ENCODE data around the gene NEAT1.
"Not testable (repeated sequence)": the region's sequence is repeated elsewhere in the genome, so short reads cannot be mapped to it uniquely, and the experiment has no call there.

NEAT1 gene

DNA sequence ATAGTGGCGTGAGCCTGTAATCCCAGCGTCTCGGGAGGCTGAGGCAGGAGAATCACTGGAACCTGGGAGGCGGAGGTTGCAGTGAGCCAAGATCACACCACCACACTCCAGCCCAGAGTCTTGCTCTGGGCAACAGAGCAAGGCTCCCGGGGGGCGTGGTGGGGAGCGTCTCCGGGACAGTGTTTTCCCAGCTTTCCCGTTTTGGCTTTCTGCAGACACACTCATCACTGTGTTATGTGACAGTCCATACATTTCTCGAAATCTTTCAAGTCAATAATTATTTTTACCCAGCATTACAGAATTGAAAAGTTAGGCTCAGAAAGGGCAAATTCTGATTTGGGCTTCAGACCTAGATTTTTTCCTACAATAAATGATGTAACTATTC, 31.7 kb downstream of the NEAT1 start:
- DNase-seq: no peak

DNA sequence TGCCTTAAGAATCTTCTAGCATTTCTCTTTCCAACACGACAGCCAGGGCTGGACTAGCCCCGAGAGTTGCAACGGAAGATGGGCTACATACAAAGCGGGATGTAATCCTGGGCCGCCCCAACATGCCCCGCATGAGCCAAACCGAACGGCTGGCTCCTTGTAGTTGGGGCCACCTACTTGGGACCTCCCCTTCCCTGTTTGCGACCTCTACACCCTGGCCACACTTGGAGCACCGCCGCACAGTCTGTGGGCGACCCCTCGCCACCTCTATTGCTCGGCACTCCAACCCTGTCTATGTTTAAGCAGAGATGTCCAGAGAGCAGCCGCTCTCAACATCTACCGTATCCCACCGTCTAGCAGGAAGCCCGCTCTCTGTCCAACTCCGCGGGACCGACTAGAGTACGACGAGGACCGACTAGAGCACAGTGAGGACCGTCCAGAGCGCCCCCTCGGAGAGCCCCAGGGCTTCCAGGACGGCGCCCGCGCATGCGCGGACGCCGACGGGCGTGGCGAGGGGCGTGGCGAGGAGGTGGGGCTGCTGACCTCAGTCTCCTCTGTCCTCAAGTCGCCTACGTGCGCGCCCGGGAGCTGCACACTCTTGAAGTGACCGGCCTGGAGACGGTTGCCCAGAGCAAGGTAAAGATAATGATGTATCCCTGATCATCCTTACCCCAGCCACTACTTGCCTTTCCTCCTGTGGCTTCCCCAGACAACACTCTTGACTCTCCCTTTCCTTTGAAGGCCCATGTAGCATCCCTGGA, 32.3 kb downstream of the NEAT1 start:
- peak; percentile 75 to 78 for DNase-seq

DNA sequence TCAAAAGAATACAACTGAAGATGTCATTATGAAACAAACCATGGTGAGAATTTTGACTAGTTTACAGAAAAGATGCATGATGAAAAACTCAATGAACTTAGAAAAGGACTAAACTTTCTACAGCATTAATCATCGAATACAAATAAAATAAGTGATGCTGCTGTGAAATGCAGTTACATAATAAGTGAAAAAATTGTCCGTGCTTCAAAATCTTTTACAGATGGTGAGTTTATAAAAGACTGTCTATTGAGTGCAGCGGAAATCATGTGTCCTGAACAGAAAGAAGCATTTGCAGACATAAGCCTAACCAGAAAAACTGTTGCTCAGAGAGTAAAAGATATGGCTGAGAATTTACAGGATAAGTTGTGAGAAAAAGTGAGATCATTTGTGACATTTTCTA, 33.8 kb downstream of the NEAT1 start:
- DNase-seq: no peak

DNA sequence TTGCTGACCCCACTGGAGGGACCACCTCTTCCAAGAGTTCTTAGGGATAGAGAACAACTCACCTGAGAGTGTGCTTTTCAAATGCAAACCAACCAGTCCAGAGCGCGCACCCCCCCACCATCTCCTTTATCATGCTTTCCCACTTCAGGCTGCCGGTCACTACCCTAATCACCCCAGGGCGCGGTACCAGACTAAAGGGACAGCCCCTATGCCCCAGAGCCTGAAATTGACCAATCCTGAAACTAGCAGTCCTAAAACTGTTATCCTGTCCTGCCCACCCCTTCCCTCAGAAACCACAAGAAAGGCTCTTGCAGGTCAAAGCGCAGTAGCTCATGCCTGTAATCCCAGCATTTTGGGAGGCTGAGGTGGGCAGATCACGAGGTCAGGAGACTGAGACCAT, 37.0 kb downstream of the NEAT1 start:
- DNase-seq: no peak

DNA sequence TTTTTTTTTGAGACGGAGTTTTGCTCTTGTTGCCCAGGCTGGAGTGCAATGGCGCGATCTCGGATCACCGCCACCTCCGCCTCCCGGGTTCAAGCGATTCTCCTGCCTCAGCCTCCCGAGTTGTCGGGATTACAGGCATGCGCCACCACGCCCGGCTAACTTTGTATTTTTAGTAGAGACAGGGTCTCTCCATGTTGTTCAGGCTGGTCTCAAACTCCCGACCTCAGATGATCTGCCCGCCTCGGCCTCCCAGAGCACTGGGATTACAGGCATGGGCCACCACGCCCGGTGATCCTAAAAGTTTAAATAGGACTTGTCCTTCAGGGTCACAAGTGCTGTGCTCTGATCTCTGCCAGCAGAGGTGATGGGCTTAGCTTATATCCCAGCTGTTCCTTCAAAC, 42.9 kb downstream of the NEAT1 start:
- DNase-seq: not testable (repeated sequence)

DNA sequence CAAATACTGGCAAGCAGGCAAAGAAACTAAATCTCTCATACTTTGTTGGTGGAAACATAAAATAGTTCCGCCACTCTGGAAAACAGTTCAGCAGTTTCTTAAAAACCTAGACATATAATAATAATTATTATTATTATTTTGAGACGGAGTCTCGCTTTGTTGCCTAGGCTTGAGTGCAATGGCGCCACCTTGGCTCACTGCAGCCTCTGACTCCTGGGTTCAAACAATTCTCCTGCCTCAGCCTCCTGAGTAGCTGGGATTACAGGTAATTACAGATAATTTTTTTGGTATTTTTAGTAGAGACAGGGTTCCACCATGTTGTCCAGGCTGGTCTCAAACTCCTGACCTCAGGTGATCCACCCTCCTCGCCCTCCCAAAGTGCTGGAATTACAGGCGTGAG, 44.7 kb downstream of the NEAT1 start:
- DNase-seq: not testable (repeated sequence)

DNA sequence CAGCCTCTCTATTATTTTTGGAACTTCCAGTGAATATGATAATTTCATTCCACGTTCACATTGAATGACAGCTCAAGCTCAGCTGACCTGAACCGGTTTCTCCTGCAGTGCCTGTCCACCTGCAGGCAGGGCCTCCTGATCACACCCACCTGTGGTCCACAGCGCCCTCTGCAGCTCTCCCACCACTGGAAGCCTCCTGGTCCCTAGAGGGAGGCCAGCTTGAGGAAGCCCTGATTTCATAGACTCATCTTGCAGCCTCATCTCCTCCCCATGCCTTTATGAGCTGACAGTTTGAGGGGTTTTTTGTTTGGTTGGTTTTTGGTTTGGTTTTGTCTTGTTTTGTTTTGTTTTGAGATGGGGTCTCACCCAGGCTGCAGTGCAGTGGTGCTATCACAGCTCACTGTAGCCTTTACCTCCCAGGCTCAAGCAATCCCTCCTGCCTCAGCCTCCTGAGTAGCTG, 46.3 kb downstream of the NEAT1 start:
- peak; percentile 64 to 69 for DNase-seq

DNA sequence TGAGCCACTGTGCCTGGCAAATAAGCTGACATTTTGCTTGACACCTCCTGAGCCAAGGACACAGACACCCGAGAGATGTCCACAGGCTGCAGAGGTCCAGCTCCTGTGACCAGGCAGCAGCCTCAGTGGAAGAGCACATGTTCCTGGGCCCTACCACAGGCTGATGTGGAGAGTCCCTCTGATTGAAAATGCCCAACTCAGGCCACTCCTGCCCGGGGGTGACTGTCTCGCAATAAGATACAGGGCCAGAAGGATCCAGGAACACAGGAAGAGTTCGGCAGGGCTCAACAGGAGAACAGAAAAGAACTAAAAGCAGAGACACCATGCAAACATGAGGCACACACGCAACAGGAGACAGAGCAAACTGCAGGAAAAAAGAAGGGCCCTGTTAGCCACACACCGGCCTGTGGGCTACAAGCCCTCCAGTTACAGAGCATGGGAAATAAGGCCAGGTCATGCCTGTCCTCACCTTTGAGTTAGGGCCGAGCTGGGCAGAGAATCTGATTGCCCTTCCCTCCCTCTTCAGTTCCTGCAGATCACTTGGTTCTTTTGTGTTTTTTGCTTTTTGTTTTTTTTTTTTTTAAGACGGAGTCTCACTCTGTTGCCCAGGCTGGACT, 47.9 kb downstream of the NEAT1 start:
- no peak for DNase-seq

DNA sequence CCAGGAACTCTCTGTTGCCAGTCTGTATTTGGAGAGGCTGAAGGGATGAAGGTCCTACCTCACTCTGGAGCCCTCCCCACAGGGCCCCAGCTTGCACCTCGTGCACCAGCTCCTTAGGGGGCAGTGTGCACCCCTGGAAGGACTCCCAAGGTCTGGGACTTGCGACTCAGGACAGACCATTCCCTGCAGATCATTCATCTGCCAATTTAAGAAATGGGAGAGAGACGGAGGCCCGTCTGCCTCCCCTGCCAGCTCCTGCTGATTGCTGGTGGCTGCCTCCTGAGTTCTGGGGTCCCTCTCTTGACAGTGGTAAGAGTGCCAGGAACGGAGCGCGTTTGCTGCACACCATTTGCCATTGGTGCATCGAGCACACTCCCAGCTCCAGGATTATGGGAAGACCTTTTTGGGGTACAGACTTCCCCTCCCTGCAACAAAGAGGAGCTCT, 48.9 kb downstream of the NEAT1 start:
- DNase-seq: no peak

DNA sequence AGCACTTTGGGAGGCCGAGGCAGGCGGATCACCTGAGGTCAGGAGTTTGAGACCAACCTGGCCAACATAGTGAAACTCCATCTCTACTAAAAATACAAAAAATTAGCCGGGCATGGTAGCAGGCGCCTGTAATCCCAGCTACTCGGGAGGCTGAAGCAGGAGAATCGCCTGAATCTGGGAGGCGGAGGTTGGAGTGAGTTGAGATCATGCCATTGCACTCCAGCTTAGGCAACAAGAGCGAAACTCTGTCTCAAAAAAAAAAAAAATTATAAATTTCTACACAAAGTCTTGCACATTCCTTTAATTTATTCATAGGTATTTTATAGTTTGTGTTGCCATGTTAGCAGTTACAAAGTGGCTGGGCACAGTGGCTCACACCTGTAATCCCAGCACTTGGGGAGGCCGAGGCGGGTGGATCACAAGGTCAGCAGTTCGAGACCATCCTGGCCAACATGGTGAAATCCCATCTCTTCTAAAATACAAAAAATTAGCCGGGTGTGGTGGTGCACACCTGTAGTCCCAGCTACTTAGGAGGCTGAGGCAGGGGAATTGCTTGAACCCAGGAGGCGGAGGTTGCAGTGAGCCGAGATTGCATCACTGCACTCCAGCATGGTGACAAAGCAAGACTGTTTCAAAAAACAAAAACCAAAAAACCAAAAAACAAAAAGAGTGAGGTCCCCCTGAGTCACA, 50.1 kb downstream of the NEAT1 start:
- not testable (repeated sequence) for DNase-seq

DNA sequence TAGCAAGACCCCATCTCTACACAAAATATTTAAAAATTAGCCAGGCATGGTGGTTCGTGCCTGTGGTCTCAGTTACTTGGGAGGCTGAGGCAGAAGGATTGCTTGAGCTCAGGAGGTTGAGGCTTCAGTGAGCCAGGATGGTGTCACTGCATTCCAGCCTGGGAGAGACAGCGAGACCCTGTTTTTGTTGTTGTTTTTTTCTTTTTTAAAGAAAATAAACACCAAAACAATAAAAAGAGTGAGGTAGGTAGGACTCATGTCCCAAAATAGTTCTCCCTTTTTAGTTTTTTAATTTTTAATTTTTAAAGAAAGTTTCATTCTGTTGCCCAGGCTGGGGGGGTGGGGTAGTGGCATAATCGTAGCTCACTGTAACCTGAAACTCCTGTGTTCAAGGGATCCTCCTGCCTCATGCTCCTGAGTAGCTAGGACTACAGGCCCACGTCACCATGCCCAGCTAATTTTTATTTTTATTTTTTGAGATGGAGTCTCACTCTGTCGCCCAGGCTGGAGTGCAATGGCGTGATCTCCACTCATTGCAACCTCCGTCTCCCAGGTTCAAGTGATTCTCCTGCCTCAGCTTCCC, 50.8 kb downstream of the NEAT1 start:
- DNase-seq: no peak

DNA sequence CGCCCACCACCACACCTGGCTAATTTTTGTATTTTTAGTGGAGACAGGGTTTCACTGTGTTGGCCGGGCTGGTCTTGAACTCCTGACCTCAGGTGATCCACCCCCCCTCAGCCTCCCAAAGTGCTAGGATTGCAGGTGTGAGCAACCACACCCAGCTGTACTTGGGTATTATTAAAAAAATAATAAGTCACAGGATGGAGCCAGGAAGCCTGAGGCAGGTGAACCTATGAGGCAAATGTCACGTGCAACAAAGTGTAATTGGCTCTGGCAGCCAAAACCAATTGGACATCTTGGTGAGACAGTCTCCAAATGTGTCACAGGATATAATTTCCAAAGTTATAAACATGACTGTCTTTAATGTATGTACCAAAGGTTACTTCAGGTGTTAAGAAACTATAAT, 52.3 kb downstream of the NEAT1 start:
- DNase-seq: no peak

DNA sequence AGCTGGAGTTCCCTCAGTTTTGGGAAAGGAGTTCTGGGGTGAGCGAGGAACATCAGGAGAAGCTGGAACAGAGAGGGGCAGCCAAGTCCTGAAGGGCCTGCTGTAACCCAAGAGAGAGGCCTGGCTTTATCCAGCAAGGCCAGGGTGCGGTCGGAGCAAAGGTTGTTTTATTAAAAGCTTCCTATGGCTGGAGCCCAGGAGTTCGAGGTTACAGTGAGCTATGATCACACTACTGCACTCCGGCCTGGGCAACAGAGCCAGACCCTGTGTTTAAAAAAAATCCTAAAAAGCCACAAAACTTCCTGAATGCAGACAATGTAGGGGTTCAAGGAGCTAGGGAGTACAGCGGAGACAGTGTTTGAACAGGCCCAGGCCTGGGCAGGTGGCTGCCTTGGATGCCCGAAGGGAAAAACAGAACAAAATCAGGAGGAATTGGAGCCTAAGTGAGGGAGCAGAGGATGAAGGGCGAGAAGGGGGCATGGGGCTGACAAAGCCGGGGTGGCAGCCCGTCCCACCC, 54.1 kb downstream of the NEAT1 start:
- no peak for DNase-seq

DNA sequence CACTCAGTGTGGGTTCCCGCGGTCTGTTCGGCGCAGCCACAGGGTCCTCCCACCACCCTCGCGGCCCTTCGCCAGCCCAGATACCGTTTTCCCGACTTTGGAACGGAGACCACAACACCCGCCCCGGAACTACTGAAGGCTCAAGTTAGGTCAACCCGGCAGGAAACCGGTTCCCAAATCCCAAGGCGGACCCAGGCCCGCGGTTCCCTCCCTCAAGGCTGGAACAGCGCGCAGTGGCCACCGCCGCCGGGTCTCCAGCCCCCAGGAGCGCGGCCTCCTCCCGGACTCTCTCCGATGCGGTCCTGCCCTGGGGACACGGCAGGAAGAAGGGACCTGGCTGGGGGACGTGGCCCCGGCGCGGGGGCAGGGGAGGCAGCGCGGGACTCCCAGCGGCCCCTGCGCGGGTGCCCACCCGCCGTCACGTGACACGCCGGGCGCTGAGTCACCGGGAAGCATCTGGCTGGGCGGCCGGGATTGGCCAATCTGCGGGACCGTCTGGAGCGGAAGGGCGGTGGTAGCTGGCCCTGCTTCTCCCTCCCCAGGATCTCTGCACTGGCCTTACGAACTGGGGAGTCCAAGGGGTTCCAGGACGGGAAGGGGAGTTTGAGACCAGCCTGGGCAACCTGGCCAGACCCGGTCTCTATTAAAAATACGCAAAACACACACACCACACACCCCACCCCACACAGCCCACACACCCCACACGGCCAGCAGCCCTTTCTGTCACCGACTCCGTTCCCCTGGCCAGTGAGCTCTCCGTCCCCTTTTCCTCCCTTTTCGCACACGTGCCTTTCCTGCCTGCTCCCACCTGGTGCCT, 54.8 kb downstream of the NEAT1 start:
- peak; percentile 82 to 84 for DNase-seq

DNA sequence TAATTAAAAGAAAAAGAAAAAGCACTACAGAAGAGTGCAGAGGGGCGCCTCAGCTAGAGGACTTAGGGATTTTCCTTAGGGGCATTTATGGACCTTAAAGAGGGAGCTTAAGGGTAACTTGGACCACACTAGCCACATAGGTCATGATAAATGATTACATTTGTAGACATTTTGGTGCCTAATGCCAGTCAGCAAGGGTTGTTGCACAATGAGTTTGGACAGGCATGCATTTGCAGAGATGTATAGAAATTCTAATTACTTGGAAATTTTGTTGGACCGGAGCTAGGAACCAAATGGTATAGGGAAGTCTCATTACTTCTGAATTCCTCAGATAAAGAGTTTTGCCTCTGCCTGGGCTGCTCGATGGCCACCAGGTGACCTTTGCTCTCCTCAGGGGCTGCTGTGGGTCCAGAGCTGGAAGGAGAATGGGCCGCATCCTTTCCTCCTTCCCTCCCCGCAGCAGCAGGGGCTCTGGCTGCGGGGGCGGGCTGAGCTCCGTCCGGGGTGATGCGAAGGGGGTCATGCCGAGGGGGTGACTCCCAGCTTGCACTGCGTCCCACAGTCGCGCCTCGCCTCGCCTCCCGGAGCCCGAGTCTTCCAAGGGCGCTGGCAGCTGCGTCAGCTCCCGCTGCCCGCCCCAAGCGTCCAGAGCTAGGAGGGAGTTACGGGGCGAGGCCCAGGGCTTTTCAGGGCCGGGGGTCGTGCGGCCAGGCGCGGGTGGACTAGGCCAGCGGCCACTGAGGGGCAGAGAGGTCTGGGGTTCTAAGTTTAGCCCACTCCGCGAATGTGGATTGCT, 56.0 kb downstream of the NEAT1 start:
- DNase-seq: no peak

DNA sequence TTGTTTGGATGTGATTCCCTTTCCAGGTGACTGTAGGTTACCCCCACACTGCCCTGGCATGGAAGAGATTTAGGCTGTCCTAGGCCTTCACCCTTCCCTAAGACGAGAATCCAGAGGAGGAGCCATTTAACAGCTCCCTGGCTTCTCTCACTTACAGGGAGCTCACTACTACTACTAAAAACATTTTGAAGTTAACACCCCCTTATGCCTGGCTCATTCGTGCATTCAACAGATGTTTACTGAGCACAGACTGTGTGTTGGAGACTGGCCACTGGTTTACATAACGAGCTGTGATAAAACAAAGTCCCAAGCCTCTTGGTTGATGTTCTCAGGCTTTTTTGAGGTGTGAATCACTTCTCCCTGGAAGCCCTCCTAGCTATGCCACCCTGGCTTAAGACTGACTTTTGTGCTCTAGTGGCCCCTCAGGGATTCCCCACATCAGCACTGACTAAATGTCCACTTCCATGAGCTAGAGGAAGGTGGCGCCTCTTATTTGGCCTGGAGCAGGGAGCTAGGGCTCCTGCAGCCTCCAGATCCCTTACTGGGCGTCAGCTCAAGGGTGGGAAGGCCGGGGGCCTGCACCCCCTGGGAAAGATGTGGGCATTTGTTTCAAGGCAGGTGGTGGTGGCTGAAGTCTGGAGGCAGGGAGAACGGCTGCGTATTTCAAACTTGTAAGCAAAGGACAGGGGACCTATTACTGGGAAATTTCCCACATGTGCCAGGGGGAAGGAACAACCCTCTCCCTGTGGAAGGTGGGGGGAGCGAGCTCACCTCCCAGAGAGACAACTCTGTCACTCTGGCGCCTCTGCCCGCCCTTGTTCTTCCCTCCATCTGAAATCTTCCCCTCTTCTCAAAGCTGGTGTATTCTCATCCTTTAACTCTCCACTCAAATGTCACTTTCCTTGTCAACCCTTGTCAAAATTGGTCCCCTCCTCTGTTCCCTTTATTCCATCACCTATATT, 56.9 kb downstream of the NEAT1 start:
- peak in 1 of 2 experiments; percentile 63 for DNase-seq

DNA sequence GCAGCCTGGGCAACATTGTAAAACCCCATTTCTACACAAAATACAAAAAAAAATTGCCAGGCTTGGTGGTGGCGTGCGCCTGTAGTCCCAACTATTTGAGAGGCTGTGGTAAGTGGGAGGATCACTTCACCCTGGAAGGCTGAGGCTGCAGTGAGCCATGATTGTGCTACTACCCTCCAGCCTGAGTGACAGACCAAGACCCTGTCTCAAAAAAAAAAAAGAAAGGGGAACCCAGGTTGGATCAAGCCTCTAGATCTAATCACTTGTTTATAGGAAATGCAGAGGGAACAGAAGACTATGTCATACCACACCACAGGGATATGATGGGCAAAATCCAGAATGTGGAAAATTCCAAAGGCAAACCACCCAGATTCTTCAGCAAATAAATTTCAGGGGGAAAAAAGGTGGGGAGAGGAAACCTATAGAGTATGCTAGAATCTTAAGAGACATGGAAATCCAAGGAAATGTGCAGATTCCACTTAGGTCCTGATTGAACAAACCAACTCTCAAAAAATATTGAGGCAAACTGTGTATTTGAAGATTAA, 59.8 kb downstream of the NEAT1 start:
- no peak for DNase-seq

DNA sequence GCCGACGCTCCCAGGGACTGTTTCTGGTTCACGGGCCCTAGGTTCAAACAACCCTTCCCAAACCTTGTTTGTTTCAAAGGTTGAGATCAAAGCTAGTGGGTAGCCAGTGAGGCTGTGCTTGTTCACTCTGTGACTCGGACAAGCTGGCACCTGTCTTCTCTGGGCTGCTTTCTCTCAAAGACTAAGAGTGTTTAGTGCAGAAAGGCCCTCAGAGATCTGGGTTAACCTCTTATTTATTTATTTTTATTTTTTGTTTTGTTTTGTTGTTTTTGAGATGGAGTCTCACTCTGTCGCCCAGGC, 63.3 kb downstream of the NEAT1 start:
- DNase-seq: no peak

DNA sequence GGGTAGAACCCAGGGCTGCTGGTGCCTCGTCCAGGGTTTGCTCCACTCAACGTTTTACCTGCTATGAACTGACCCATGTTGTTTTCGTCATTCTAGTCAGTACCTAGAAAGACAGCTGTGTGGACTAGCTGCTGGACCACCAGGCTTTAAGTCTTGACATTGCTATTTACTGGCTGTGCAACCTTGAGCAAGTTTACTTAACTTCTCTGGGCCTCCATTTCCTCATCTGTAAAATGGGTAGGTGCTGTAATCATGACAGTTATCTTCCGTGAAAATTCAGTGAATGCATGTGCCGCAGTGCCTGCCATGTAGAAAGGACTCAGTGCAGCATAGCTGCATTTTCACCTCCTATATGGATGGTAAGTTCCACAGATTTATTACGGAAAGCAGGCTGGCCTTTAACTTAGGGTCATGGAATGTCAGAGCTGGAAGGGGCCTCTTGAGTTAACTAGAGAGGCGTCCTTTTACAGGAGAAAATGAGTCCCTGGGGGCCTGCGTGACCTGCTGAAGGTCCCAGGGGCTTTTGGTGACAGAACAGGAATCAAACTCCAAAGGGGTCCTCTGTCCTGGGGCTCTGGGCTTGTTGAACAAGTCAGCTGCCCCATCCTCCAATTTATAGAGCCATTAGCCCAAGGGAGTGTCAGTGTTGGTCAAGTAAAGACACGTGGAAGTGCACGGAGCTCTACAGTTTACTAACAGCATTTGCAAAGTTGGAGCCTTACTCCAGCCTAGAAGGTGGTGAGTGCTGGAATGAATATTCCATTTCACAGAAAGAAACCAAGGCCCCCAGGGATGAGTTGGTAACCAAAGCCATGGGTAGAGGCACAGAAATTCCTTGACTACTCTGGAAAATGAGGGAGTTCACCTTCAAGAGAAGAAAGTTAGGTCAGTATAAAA, 64.2 kb downstream of the NEAT1 start:
- no peak for DNase-seq
